AG10803 (cell line): ENCODE results near the gene XPR1.
A peak's percentile ranks its signal among the peaks of the same experiment; 100 is the strongest.

Source experiments
- DNase-seq: peaks from one replicate; pipeline ENCODE4 v3.0.0; 2010; ENCODE audit warnings: low read depth
- H3K4me3 ChIP-seq: 2 replicates; pipeline ENCODE4 v1.5.1; 2011; ENCODE audit warnings: mild to moderate bottlenecking, low read length, control low read depth
- CTCF ChIP-seq: conservative IDR thresholded peaks from 2 replicates; pipeline ENCODE4 v1.5.1; 2011; ENCODE audit warnings: mild to moderate bottlenecking, low read length, control low read depth, inconsistent platforms

The XPR1 gene

GRCh38 chr1:180862305-180862704 is 230.5 kb downstream of the XPR1 start:
- DNase-seq, result no peak
- H3K4me3 ChIP-seq, result no peak overlapping the region
- TF ChIP-seq CTCF, result no peak

GRCh38 chr1:180863158-180863775 is 231.4 kb downstream of the XPR1 start:
- TF ChIP-seq CTCF, result peak; percentile 75
- H3K4me3 ChIP-seq, result no peak overlapping the region
- DNase-seq, result peak; percentile 58

- DNase-seq, result peak; percentile 63
- peak; percentile 63 for TF ChIP-seq CTCF
- no peak overlapping the region for H3K4me3 ChIP-seq
Observed at GRCh38 chr1:180881806-180882509, 250.1 kb downstream of the XPR1 start.

- no peak overlapping the region for H3K4me3 ChIP-seq
- DNase-seq, result no peak
- no peak for TF ChIP-seq CTCF
Observed at GRCh38 chr1:180884588-180885300, 252.9 kb downstream of the XPR1 start.

- H3K4me3 ChIP-seq, result no peak overlapping the region
- DNase-seq, result no peak
- no peak for TF ChIP-seq CTCF
Observed at GRCh38 chr1:180886338-180886737, 254.5 kb downstream of the XPR1 start.

- H3K4me3 ChIP-seq, result no peak overlapping the region
- DNase-seq, result no peak
- TF ChIP-seq CTCF, result no peak
Observed at GRCh38 chr1:180887841-180888240, 256.0 kb downstream of the XPR1 start.

GRCh38 chr1:180888870-180889269 is 257.0 kb downstream of the XPR1 start:
- no peak for DNase-seq
- TF ChIP-seq CTCF, result no peak
- no peak overlapping the region for H3K4me3 ChIP-seq
